PFSK-1 (cell line): ENCODE results near the gene TTLL11.

Source experiments
- POLR2AphosphoS5 ChIP-seq: IDR thresholded peaks from 2 replicates; pipeline ENCODE4 v1.6.1; 2012; ENCODE audit warnings: low read depth, mild to moderate bottlenecking, control low read depth, low read length, moderate library complexity
- TAF1 ChIP-seq: IDR thresholded peaks from 2 replicates; pipeline ENCODE4 v1.6.1; 2012; ENCODE audit warnings: low read length, control low read depth, borderline replicate concordance; ENCODE audit not compliant: insufficient read depth
- TF ChIP-seq, protein P1 (sequence below), 2 experiments: IDR thresholded peaks; 2 replicates each; pipeline versions ENCODE4 v1.6.1 to v1.8.0; 2011 to 2012; ENCODE audit warnings: low read depth in 2 of 2, low read length in 2 of 2, control low read depth in 1 of 2, inconsistent platforms in 1 of 2, mild to moderate bottlenecking in 1 of 2, moderate library complexity in 1 of 2; ENCODE audit not compliant: insufficient read depth in 1 of 2

DNA sequence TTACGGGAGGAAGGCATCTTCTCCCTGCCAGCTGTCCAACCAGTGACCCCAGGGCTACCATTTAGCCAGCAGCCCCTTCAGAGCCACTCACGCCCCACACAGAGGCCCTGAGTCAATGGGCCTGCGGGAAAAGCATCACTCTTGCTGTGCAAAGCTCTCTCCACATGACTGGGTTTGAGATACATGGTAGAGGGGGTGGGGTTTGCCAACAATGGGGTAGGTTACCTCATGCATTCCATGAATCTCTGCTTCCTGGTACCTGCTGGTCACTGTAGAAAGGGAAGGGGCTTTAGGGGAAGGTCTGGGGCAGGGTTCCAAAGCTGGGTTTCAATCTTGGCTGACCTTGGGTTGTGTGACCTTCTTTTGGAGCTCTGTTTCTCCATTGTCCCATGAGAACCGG lies 22.9 kb upstream of the TTLL11 start:
- TF ChIP-seq POLR2AphosphoS5 = no peak
- TF ChIP-seq, protein P1, sequence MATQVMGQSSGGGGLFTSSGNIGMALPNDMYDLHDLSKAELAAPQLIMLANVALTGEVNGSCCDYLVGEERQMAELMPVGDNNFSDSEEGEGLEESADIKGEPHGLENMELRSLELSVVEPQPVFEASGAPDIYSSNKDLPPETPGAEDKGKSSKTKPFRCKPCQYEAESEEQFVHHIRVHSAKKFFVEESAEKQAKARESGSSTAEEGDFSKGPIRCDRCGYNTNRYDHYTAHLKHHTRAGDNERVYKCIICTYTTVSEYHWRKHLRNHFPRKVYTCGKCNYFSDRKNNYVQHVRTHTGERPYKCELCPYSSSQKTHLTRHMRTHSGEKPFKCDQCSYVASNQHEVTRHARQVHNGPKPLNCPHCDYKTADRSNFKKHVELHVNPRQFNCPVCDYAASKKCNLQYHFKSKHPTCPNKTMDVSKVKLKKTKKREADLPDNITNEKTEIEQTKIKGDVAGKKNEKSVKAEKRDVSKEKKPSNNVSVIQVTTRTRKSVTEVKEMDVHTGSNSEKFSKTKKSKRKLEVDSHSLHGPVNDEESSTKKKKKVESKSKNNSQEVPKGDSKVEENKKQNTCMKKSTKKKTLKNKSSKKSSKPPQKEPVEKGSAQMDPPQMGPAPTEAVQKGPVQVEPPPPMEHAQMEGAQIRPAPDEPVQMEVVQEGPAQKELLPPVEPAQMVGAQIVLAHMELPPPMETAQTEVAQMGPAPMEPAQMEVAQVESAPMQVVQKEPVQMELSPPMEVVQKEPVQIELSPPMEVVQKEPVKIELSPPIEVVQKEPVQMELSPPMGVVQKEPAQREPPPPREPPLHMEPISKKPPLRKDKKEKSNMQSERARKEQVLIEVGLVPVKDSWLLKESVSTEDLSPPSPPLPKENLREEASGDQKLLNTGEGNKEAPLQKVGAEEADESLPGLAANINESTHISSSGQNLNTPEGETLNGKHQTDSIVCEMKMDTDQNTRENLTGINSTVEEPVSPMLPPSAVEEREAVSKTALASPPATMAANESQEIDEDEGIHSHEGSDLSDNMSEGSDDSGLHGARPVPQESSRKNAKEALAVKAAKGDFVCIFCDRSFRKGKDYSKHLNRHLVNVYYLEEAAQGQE (IDR thresholded peaks at IDR 0.05; ENCODE audit: insufficient read depth in 1 of 2, low read depth in 2 of 2, low read length in 2 of 2) = no peak
- no peak for TF ChIP-seq TAF1
